K562 (cell line): ENCODE results near the gene SF3A2. TPM values are rescaled to one million over a fixed set of nuclear protein-coding genes. Genes with fewer than 3 reads are reported as not detected.

Experiments used
- ATAC-seq: fragments of 200-7000 bp; cut with Tn5 transposase; 3 replicates; pipeline ENCODE4 v1.9.1; 2020; ENCODE audit warnings: moderate library complexity
- BruUV-seq: library from RNA; stranded (reverse); fragments of 400-500 nt; replicated peaks from 2 replicates; lab custom pipeline; 2021; lab: Mats Ljungman, UMichigan
- CTCF ChIA-PET: fragments of 300-600 bp; formaldehyde crosslinking; extraction: SDS; loops from one replicate; lab custom pipeline; 2021; ENCODE audit warnings: low intra/inter-chr PET ratio; lab: Yijun Ruan, JAX
- POLR2A ChIA-PET: fragments of 300-600, 350-650 bp; sonication (Branson Sonifier 250); formaldehyde crosslinking; extraction: SDS; loops from one replicate; lab custom pipeline; 2021; ENCODE audit warnings: antibody characterized with exemption, inconsistent platforms; lab: Yijun Ruan, JAX
- DNase-seq, 4 experiments: peaks; one replicate each; pipeline versions ENCODE4 v3.0.0 to v3.0.0-alpha.2; 2011 to 2018; ENCODE audit warnings: low spot score in 3 of 4, mixed read lengths in 3 of 4; ENCODE audit errors: extremely low read depth in 1 of 4
- FAIRE-seq: peaks from 2 replicates; lab custom pipeline; 2011; peaks lifted over from hg19 to GRCh38; lab: Jason Lieb, UNC
- H2AFZ ChIP-seq: 2 replicates; pipeline ENCODE4 v1.6.0; 2011; ENCODE audit warnings: low read depth, low read length, control low read depth, inconsistent platforms
- H3K27ac ChIP-seq: fragments of 200-600 bp; 3 replicates; pipeline ENCODE4 v1.8.0; 2011; ENCODE audit warnings: low read depth, mild to moderate bottlenecking, control low read depth, inconsistent platforms, low read length, moderate library complexity, mixed read lengths; ENCODE audit errors: extremely low read depth
- H3K27me3 ChIP-seq, 2 experiments: fragments of 300-600 bp in 1 of 2; 2 replicates in 1 of 2; 3 replicates in 1 of 2; pipeline versions ENCODE4 v1.6.0 to v1.8.0; 2011; ENCODE audit warnings: inconsistent platforms in 2 of 2, low read length in 2 of 2, mild to moderate bottlenecking in 1 of 2, mixed read lengths in 1 of 2, moderate library complexity in 1 of 2; ENCODE audit not compliant: control insufficient read depth in 2 of 2, insufficient read depth in 2 of 2
- H3K36me3 ChIP-seq: fragments of 300-600 bp; 3 replicates; pipeline ENCODE4 v1.8.0; 2011; ENCODE audit warnings: mild to moderate bottlenecking, low read length, inconsistent platforms; ENCODE audit not compliant: control insufficient read depth, insufficient read depth
- H3K4me1 ChIP-seq, 2 experiments: fragments of 200-600 bp in 1 of 2; replicated peaks in 1 of 2; 2 replicates in 1 of 2; 3 replicates in 1 of 2; pipeline versions ENCODE4 v1.5.1 to v1.8.0; 2011; ENCODE audit warnings: inconsistent platforms in 2 of 2, low read length in 2 of 2, mild to moderate bottlenecking in 1 of 2, mixed read lengths in 1 of 2, moderate library complexity in 1 of 2; ENCODE audit not compliant: control insufficient read depth in 2 of 2, insufficient read depth in 2 of 2
- H3K4me2 ChIP-seq: 2 replicates; pipeline ENCODE4 v1.6.1; 2011; ENCODE audit warnings: low read length, control low read depth, inconsistent platforms, mixed read lengths; ENCODE audit not compliant: insufficient read depth
- H3K4me3 ChIP-seq: fragments of 200-600 bp; sonication (generic), shearing (Covaris generic); 2 replicates; pipeline ENCODE4 v1.5.1; 2016; ENCODE audit warnings: control low read depth, inconsistent platforms
- H3K79me2 ChIP-seq: fragments of 200-600 bp; 3 replicates; pipeline ENCODE4 v1.8.0; 2011; ENCODE audit warnings: low read length, inconsistent platforms; ENCODE audit not compliant: control insufficient read depth, insufficient read depth
- H3K9ac ChIP-seq, 2 experiments: 2 replicates each; pipeline versions ENCODE4 v1.6.0 to v1.6.1; 2011; ENCODE audit warnings: low read depth in 2 of 2, low read length in 2 of 2, control low read depth in 1 of 2, inconsistent platforms in 1 of 2, mild to moderate bottlenecking in 1 of 2, mixed read lengths in 1 of 2; ENCODE audit not compliant: insufficient read depth in 1 of 2
- H3K9me1 ChIP-seq: one replicate; pipeline ENCODE4 v1.6.0; 2011; ENCODE audit warnings: inconsistent platforms, mild to moderate bottlenecking, low read length, moderate library complexity; ENCODE audit not compliant: control insufficient read depth, insufficient read depth
- H3K9me3 ChIP-seq: replicated peaks from 2 replicates; pipeline ENCODE4 v1.5.1; 2011; ENCODE audit warnings: low read depth, low read length, inconsistent platforms; ENCODE audit not compliant: control insufficient read depth, insufficient read depth
- H4K20me1 ChIP-seq: replicated peaks from 2 replicates; pipeline ENCODE4 v1.6.1; 2011; ENCODE audit warnings: low read length, inconsistent platforms, mixed read lengths; ENCODE audit not compliant: control insufficient read depth, insufficient read depth
- CBX1 ChIP-seq: sonication (generic); IDR thresholded peaks from 2 replicates; pipeline ENCODE4 v1.6.1; 2016; ENCODE audit warnings: antibody characterized with exemption, low read depth, mild to moderate bottlenecking
- KDM1A ChIP-seq, 2 experiments: fragments of 450-650 bp; IDR thresholded peaks; 2 replicates each; pipeline ENCODE4 v1.6.1; 2016; ENCODE audit warnings: mild to moderate bottlenecking in 2 of 2
- KLF1 ChIP-seq: fragments of 450-650 bp; IDR thresholded peaks from 2 replicates; pipeline ENCODE4 v1.6.1; 2016; ENCODE audit warnings: missing genetic modification characterization, missing compliant biosample characterization
- MAZ ChIP-seq, 2 experiments: fragments of 450-650 bp in 1 of 2; sonication (generic) in 1 of 2; formaldehyde crosslinking; IDR thresholded peaks in 1 of 2; conservative IDR thresholded peaks in 1 of 2; 2 replicates each; pipeline versions ENCODE4 v1.4.0 to v1.5.0; 2020; ENCODE audit warnings: mild to moderate bottlenecking in 1 of 2, missing genetic modification reagents in 1 of 2
- MCM7 ChIP-seq, 2 experiments: fragments of 450-650 bp; IDR thresholded peaks; 2 replicates each; pipeline ENCODE4 v1.6.1; 2016 to 2018
- MTA1 ChIP-seq: fragments of 450-650 bp; IDR thresholded peaks from 2 replicates; pipeline ENCODE4 v1.6.1; 2017; ENCODE audit warnings: borderline replicate concordance
- NFE2 ChIP-seq: IDR thresholded peaks from 2 replicates; pipeline ENCODE4 v1.6.1; 2014; ENCODE audit warnings: antibody characterized with exemption, low read depth
- PYGO2 ChIP-seq: fragments of 450-650 bp; IDR thresholded peaks from 2 replicates; pipeline ENCODE4 v1.6.1; 2016; ENCODE audit warnings: mild to moderate bottlenecking, missing genetic modification characterization, moderate library complexity, missing compliant biosample characterization
- RCOR1 ChIP-seq, 2 experiments: IDR thresholded peaks; 2 replicates each; pipeline ENCODE4 v1.6.1; 2012; ENCODE audit warnings: low read depth in 2 of 2, low read length in 2 of 2, borderline replicate concordance in 1 of 2, improper control_type of control experiment in 1 of 2
- SMARCA5 ChIP-seq: fragments of 450-650 bp; IDR thresholded peaks from 2 replicates; pipeline ENCODE4 v1.6.1; 2016
- SPI1 ChIP-seq: IDR thresholded peaks from 2 replicates; pipeline ENCODE4 v1.6.1; 2011; ENCODE audit warnings: low read depth, low read length, control low read depth, borderline replicate concordance
- TRIM24 ChIP-seq, 2 experiments: fragments of 450-650 bp; IDR thresholded peaks; 2 replicates each; pipeline ENCODE4 v1.6.1; 2016
- ZFP1 ChIP-seq: fragments of 450-650 bp; formaldehyde crosslinking; IDR thresholded peaks from 2 replicates; pipeline ENCODE4 v1.4.0; 2020; ENCODE audit warnings: mild to moderate bottlenecking, mixed read lengths
- ZNF133 ChIP-seq: fragments of 250-450 bp; sonication (Bioruptor Pico); IDR thresholded peaks from 2 replicates; pipeline ENCODE4 v1.4.0; 2020; ENCODE audit warnings: mild to moderate bottlenecking
- ZNF431 ChIP-seq: sonication (generic); formaldehyde crosslinking; IDR thresholded peaks from 2 replicates; pipeline ENCODE4 v1.8.0; 2022; ENCODE audit warnings: mild to moderate bottlenecking, missing genetic modification reagents
- ZNF76 ChIP-seq: fragments of 250-450 bp; sonication (Bioruptor Pico); IDR thresholded peaks from 2 replicates; pipeline ENCODE4 v1.4.0; 2020; ENCODE audit warnings: mild to moderate bottlenecking, moderate library complexity, borderline replicate concordance
- WGBS: fragments of 100-300 bp; shearing (Covaris generic); methylation state at CpG from one replicate; pipeline ENCODE4 v1.1.6; 2016; ENCODE audit warnings: low coverage, mixed read lengths; ENCODE audit not compliant: insufficient coverage; ENCODE audit errors: missing lambda C conversion rate; 5-methylcytosine and 5-hydroxymethylcytosine counted together
- in situ Hi-C: fragments of 300-500 bp; cut with MboI; formaldehyde crosslinking; loops from 4 replicates; pipeline ENCODE4 v1.15.0; 2018; ENCODE audit warnings: inconsistent platforms, mixed read lengths
- intact Hi-C: fragments of 100-400 bp; cut with micrococcal nuclease; formaldehyde crosslinking; loops from 2 replicates; pipeline ENCODE4 v1.14.2; 2022
- polyA plus RNA-seq, 8 experiments: library from polyadenylated mRNA; depleted of rRNA in 4 of 8; stranded (reverse) in 5 of 8; unstranded in 3 of 8; fragments of >200 nt; fragmentation: Nextera tagmentation in 2 of 8; fragmentation: Illumina TruSeq in 1 of 8; extraction: Ambion mirVana in 2 of 8; extraction: Trizol in 1 of 8; gene quantifications; 2 replicates each; pipeline versions ENCODE4 v1.2.1 to v1.2.3, GENCODE V29; 2011 to 2014; ENCODE audit warnings: inconsistent platforms in 1 of 8, missing spikeins in 1 of 8
- total RNA-seq, 7 experiments: library from RNA; depleted of rRNA in 6 of 7; stranded (reverse); fragments of >200 nt in 6 of 7; fragmentation: Illumina TruSeq in 2 of 7; extraction: Trizol in 2 of 7; gene quantifications; 2 replicates each; pipeline versions ENCODE4 v1.2.1 to v1.2.3, GENCODE V29; 2011 to 2021; ENCODE audit warnings: low replicate concordance in 1 of 7
- TF ChIP-seq, protein P1 (sequence below): IDR thresholded peaks from 3 replicates; pipeline ENCODE4 v1.6.1; 2011; ENCODE audit warnings: borderline replicate concordance, mild to moderate bottlenecking; ENCODE audit not compliant: insufficient read length, insufficient read depth
- TF ChIP-seq, protein P2 (sequence below): sonication (generic); formaldehyde crosslinking; IDR thresholded peaks from 2 replicates; pipeline ENCODE4 v1.8.1; 2023; ENCODE audit warnings: missing genetic modification reagents, mild to moderate bottlenecking, borderline replicate concordance

The SF3A2 gene
- total and polyA plus RNA-seq, 9 of the 15 experiments (the other 6 are each of a cell fraction or from before 2014, with no cell fraction given): 0.17 to 194 (median 22.8) TPM

DNA sequence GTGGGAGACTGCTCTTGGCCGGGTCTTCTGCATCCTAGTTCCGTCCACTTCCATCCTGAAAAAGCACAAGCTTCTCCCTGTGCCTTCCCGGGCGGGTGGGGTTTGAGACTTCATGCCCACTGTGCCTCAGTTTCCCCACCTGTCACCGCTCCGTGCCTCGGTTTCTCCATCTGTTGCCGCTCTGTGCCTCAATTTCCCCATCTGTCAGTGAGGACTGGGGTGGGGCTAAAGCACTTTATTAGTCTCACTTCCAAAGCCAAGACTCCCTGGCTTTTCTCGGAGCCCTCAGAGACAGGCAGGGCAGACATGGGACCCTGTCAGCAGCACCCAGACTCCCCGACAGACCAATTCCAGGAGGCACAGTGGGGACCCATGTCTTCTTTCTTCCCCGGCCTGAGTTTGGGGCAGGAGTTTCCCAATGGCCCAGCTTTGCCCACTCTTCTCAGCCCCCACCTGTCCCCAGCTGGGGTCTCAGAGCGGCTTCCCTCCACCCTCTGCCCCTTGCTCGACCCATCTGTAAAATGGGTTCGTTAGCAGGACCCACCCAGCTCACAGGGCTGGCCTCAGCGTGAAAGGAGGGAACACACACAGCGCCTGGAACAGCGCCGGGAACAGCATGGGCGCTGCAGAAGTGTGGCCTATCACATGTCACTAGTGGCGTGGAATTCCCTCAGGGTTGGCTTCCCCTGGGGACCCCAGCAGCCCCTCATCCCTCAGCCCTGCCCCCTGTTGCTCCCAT lies 49.9 kb downstream of the SF3A2 start:
- Histone ChIP-seq H3K9ac (peak overlapping the region in 1 of 2 experiments; percentile 10; a peak in 1 of 4 replicates), H3K27ac (no peak overlapping the region), H3K4me2 (no peak overlapping the region), H3K9me3 (no peaks in the 10 kb centered on the region), H3K27me3 (no peaks in the 10 kb centered on the region), H3K36me3 (no peaks in the 10 kb centered on the region), H3K9me1 (peaks cover 2% of the 10 kb centered on the region), H3K79me2 (no peaks in the 10 kb centered on the region), H3K4me1 (peaks cover 10 to 48% of the 10 kb centered on the region in 2 experiments), H2AFZ (no peak overlapping the region), H4K20me1 (no peaks in the 10 kb centered on the region), H3K4me3 (no peak overlapping the region)
- FAIRE-seq: no peak
- intact Hi-C loops (no loop called here), in situ Hi-C loops (no loop called here)
- no TSS peak for BruUV-seq
- no peak for ATAC-seq
- CTCF ChIA-PET: no interaction called here
- POLR2A ChIA-PET: interaction anchor here (0.5 to 2.4 kb wide), 6 partner anchors 8 to 41 kb away, joined by 3 to 17 read pairs (median 4); no protein-coding TSS in a partner anchor
- DNase-seq: no peak
- 46% methylated on average over 18 of the region's 20 CpGs for WGBS
- TF ChIP-seq SMARCA5: peak; percentile 38; the same call in 1 of the 2 replicates
- TF ChIP-seq SPI1: no peak
- TF ChIP-seq, protein P1, sequence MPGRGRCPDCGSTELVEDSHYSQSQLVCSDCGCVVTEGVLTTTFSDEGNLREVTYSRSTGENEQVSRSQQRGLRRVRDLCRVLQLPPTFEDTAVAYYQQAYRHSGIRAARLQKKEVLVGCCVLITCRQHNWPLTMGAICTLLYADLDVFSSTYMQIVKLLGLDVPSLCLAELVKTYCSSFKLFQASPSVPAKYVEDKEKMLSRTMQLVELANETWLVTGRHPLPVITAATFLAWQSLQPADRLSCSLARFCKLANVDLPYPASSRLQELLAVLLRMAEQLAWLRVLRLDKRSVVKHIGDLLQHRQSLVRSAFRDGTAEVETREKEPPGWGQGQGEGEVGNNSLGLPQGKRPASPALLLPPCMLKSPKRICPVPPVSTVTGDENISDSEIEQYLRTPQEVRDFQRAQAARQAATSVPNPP: no peak
- TF ChIP-seq, protein P2, sequence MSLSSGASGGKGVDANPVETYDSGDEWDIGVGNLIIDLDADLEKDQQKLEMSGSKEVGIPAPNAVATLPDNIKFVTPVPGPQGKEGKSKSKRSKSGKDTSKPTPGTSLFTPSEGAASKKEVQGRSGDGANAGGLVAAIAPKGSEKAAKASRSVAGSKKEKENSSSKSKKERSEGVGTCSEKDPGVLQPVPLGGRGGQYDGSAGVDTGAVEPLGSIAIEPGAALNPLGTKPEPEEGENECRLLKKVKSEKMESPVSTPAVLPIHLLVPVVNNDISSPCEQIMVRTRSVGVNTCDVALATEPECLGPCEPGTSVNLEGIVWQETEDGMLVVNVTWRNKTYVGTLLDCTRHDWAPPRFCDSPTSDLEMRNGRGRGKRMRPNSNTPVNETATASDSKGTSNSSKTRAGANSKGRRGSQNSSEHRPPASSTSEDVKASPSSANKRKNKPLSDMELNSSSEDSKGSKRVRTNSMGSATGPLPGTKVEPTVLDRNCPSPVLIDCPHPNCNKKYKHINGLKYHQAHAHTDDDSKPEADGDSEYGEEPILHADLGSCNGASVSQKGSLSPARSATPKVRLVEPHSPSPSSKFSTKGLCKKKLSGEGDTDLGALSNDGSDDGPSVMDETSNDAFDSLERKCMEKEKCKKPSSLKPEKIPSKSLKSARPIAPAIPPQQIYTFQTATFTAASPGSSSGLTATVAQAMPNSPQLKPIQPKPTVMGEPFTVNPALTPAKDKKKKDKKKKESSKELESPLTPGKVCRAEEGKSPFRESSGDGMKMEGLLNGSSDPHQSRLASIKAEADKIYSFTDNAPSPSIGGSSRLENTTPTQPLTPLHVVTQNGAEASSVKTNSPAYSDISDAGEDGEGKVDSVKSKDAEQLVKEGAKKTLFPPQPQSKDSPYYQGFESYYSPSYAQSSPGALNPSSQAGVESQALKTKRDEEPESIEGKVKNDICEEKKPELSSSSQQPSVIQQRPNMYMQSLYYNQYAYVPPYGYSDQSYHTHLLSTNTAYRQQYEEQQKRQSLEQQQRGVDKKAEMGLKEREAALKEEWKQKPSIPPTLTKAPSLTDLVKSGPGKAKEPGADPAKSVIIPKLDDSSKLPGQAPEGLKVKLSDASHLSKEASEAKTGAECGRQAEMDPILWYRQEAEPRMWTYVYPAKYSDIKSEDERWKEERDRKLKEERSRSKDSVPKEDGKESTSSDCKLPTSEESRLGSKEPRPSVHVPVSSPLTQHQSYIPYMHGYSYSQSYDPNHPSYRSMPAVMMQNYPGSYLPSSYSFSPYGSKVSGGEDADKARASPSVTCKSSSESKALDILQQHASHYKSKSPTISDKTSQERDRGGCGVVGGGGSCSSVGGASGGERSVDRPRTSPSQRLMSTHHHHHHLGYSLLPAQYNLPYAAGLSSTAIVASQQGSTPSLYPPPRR (CRISPR knock-in tag): no peak
- TF ChIP-seq MAZ (CRISPR knock-in tag; conservative IDR thresholded peaks at IDR 0.05 in 1 of 2, IDR thresholded peaks at IDR 0.05 in 1 of 2): no peak
- TF ChIP-seq MTA1: no peak
- no peak for TF ChIP-seq TRIM24 (IDR thresholded peaks at IDR 0.05)
- no peak for TF ChIP-seq ZNF431
- TF ChIP-seq ZNF133: no peak
- no peak for TF ChIP-seq NFE2
- TF ChIP-seq ZNF76 (CRISPR knock-in tag): no peak
- 0 out of 4 replicates have a peak, but pooled peaks of 1 of the 2 experiments have one; percentile 7 for TF ChIP-seq RCOR1 (IDR thresholded peaks at IDR 0.05; ENCODE audit: borderline replicate concordance in 1 of 2, low read depth in 2 of 2, low read length in 2 of 2)
- TF ChIP-seq KDM1A (IDR thresholded peaks at IDR 0.05): peak; percentile 36 to 61; a peak in 2 of 4 replicates
- TF ChIP-seq PYGO2 (tag): no peak
- no peak for TF ChIP-seq MCM7 (IDR thresholded peaks at IDR 0.05)
- no peak for TF ChIP-seq ZFP1 (CRISPR knock-in tag)
- no peak for TF ChIP-seq KLF1 (tag)
- 0 out of 2 replicates have a peak, but pooled peaks have one; percentile 20 for TF ChIP-seq CBX1
